CD1c-positive myeloid dendritic cell (primary cell): ENCODE data around the gene EHMT1.
"Not testable (repeated sequence)": the region's sequence is repeated elsewhere in the genome, so short reads cannot be mapped to it uniquely, and the experiment has no call there.

Experiments used
- DNase-seq: peaks from one replicate; pipeline ENCODE4 v3.0.0-alpha.2; 2016; ENCODE audit errors: extremely low spot score

The EHMT1 gene

DNA sequence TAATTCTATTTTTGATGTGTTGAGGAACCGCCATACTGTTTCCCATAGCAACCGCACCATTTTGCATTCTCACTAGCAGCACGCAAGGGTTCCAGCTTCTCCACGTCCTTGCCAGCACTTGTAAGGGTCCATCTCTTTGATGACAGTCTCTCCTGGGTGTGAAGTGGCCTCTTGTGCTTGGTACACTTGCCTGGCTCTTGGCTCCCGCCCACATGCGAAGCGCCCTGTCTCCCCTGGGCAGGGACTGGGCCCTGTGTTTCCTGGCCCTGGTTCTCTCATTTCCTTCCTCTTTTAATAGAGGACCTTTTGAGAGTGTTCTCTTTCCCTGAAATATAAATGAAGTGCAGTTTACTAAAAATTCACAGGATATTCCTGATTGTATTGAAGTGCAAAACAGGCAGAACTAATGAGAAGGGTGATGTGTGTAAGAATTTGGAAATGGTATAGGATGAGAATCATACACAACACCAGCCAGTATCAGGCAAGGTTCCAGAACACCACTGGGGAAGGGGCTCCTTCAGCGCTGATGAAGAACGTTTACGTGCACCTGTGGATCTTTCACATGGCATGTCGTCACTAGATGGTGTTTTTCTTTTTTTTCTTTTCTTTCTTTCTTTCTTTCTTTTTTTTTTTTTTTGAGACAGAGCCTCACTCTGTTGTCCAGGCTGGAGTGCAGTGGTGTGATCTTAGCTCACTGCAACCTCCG lies 73.0 kb downstream of the EHMT1 start:
- DNase-seq = peak; percentile 71

- no peak for DNase-seq
Measured at GRCh38 chr9:137694236-137694959, 75.6 kb downstream of the EHMT1 start.

GRCh38 chr9:137694962-137695875 lies 76.4 kb downstream of the EHMT1 start:
- DNase-seq = peak; percentile 41

GRCh38 chr9:137696136-137696925 lies 77.5 kb downstream of the EHMT1 start:
- DNase-seq = no peak

DNA sequence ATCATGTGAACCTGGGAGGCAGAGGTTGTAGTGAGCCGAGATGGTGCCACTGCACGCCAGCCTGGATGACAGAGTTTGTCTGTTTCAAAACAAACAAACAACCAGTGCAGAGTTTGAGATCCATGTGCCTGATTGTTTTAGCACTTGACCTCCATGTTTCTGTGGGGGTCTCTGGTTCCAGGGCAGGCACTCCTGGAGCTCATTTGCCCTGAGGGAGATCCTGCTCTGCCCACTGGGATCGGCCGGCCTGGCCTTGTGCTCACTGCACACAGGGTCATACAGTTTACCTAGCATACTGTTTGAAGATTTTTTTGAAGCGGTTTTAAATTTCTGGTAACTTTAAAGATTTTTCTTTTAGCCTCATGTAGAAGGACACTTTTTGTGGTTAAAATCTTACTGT lies 78.4 kb downstream of the EHMT1 start:
- DNase-seq = no peak

- no peak for DNase-seq
Measured at GRCh38 chr9:137697832-137698231, 79.0 kb downstream of the EHMT1 start.

DNA sequence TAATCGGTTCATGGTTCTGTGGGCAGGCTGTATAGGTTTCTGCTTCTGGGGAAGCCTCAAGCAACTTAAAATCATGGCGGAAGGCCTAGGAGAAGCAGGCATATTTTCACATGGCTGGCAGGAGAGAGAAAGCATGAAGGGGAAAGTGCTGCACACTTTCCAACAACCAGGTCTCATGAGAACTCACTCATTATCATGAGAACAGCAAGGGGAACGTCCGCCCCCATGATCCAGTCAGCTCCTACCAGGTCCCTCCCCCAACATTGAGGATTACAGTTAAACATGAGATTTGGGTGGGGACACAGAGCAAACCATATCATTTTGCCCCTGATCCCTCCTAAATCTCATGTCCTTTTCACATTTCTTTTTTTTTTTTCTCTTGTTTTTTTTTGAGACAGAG lies 82.1 kb downstream of the EHMT1 start:
- DNase-seq = no peak

GRCh38 chr9:137702615-137703379 lies 84.0 kb downstream of the EHMT1 start:
- DNase-seq = no peak

GRCh38 chr9:137703842-137704508 lies 85.2 kb downstream of the EHMT1 start:
- peak; percentile 17 for DNase-seq

GRCh38 chr9:137705443-137705863 lies 86.6 kb downstream of the EHMT1 start:
- no peak for DNase-seq

GRCh38 chr9:137705906-137706305 lies 87.1 kb downstream of the EHMT1 start:
- no peak for DNase-seq

- no peak for DNase-seq
Measured at GRCh38 chr9:137707361-137707760, 88.6 kb downstream of the EHMT1 start.

DNA sequence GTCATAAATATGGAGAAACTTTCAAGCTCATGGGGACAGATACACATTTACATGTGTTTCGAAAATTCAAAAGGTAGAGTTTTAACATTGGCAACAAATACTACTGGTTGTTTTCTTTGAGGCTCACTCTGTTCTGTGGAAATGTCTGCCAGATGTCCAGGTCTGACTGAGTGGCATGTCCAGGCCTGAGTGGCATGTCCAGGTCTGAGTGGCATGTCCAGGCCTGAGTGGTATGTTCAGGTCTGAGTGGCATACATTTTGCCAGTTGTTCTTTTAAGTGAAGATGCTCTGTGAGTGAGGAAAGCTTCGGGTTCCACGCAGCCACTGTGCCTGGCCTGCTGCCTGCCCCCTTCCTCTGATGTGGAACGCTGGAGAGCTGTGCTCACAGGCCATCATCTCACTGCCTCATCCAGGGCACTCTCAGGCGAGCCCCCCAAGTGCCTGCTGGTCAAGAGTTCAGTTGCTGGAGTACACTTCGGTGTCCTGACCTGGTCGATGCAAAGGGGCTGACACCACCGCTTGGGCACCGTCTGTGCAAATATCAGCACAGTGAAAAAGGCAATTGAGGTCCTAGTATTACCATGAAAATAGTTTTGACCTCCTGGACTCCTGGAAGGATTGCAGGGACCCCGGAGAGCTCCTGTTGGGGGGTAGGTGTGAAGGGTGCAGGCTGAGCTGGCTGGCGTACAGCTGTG lies 89.9 kb downstream of the EHMT1 start:
- no peak for DNase-seq

DNA sequence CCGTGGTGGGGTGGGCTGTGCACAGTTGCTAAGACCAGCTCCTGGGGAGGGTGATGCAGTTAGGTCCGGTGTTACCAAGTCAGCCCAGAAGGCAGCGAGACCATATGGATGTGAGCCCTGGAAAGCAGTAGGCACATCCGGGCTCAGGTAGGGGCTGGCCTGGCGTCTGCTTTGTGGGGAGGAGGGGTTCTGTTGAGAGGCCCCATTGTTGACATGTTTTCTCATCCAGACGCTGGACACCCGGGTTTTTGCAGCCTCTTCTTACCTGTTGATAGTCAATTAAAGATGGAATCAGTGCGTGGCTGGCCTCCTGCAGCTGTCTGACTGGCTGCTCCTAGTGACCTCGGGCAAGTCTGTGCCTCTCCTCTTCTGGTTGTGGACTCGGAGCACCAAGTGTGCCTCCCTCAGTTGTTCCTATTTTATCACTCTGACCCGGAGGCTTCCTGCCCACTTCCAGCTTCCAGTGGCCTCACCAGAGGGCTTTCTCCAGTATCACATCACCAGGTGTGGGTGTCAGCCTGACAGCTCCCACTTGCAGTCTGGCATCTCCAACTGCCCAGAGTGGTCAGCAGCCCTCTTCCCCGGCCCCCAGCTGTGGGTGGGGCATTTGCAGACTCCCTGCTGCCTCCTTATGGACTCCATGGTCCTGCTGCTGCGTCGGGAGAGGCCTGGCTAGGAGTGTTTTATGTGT lies 90.8 kb downstream of the EHMT1 start:
- DNase-seq = no peak

DNA sequence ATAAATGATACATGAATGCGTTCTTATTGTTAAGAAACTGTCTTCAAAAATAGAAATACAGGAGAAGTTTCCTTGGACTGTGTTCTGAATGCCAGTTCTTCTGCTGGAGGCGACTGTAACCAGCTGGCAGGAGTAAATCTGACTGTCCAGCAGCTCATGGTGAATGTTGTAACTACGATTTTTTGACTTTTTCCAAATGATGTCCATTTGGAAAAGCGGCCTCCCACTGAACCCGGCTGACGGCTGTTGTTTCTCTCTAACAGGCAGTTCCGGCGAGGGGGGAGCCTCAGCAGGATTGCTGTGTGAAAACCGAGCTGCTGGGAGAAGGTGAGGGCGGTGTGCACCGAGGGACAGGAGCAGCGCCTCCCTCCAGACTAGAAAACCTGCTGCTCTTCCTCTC lies 91.9 kb downstream of the EHMT1 start:
- DNase-seq = no peak

DNA sequence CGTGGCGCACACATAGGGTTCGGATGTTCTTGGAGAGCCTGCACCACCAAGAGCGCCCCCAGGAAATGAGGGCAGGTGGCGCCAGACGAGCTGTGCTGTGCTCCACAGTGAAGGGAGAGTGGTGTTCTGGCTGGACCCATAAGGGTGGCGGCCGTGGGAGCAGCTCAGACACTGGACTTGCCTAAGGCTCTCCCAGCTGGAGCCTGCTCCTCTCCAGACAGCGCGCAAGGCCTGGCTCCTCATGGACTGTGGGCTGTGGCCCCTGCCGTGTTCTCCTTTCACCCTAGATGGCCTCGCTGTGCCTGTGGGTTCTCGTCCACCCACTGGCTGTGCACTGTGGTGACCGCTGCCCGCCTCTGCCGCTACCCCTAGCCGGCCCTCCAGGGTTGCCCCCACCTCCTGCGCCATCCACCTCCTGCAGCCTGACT lies 92.9 kb downstream of the EHMT1 start:
- no peak for DNase-seq

DNA sequence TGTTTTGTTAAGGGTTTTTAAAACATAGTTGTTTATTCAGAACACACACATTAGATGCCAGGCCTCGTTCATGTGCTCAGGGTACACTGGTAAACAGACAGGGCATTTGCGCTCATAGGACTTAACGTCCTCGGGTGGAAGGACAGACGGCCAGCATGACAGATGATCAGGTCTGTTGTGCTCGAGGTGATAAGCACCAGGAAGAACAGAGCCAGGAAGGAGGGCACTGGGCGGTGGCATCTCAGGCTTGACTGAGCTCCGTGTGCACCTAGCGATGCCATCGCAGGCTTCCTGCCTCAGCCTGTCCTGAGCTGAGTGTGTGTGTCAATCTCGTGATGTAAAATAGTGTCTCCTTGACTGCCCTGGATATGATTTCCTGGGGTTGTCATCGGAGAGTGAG lies 96.5 kb downstream of the EHMT1 start:
- DNase-seq = no peak

- not testable (repeated sequence) for DNase-seq
Measured at GRCh38 chr9:137715866-137716693, 97.3 kb downstream of the EHMT1 start.
